GM21423 (cell line): ENCODE data around the gene ALG9.
"Not testable (repeated sequence)": the region's sequence is repeated elsewhere in the genome, so short reads cannot be mapped to it uniquely, and the experiment has no call there.

Source experiments
- ATAC-seq: cut with Tn5 transposase; IDR thresholded peaks from one replicate; pipeline ENCODE4 v1.9.1; 2021; ENCODE audit warnings: mild to moderate bottlenecking, moderate library complexity; ENCODE audit not compliant: unreplicated experiment

Gene ALG9

GRCh38 chr11:111771205-111771604, 100.2 kb downstream of the ALG9 start:
- ATAC-seq = not testable (repeated sequence)

GRCh38 chr11:111770581-111771134, 100.7 kb downstream of the ALG9 start:
- no peak for ATAC-seq

GRCh38 chr11:111766834-111767142, 104.6 kb downstream of the ALG9 start:
- no peak for ATAC-seq

GRCh38 chr11:111765984-111766833, 105.2 kb downstream of the ALG9 start, which contains the start of gene PPP2R1B:
Gene PPP2R1B, minus strand, starts transcription at chr11:111766389. Its CDS starts 28 bp downstream, at chr11:111766361.
- ATAC-seq = peak; percentile 88

- ATAC-seq = peak; percentile 35
Measured at GRCh38 chr11:111765320-111765983, 105.9 kb downstream of the ALG9 start.

GRCh38 chr11:111764621-111765020, 106.8 kb downstream of the ALG9 start:
- no peak for ATAC-seq

GRCh38 chr11:111762981-111763643, 108.3 kb downstream of the ALG9 start:
- no peak for ATAC-seq

- ATAC-seq = no peak
Measured at GRCh38 chr11:111762526-111762925, 108.9 kb downstream of the ALG9 start.

- no peak for ATAC-seq
Measured at GRCh38 chr11:111761036-111761435, 110.3 kb downstream of the ALG9 start.

- ATAC-seq = no peak
Measured at GRCh38 chr11:111759778-111760407, 111.5 kb downstream of the ALG9 start.

- ATAC-seq = no peak
Measured at GRCh38 chr11:111759376-111759775, 112.0 kb downstream of the ALG9 start.

GRCh38 chr11:111756097-111756496, 115.3 kb downstream of the ALG9 start:
- ATAC-seq = no peak

GRCh38 chr11:111749646-111750045, 121.7 kb downstream of the ALG9 start:
- no peak for ATAC-seq

- no peak for ATAC-seq
Measured at GRCh38 chr11:111748035-111748804, 123.2 kb downstream of the ALG9 start.

GRCh38 chr11:111745719-111746504, 125.5 kb downstream of the ALG9 start:
- ATAC-seq = no peak

- no peak for ATAC-seq
Measured at GRCh38 chr11:111743700-111744099, 127.7 kb downstream of the ALG9 start.

- ATAC-seq = no peak
Measured at GRCh38 chr11:111741751-111742150, 129.6 kb downstream of the ALG9 start.

GRCh38 chr11:111739299-111739698, 132.1 kb downstream of the ALG9 start:
- ATAC-seq = no peak

GRCh38 chr11:111737444-111738210, 133.8 kb downstream of the ALG9 start:
- no peak for ATAC-seq
